HepG2 (cell line): ENCODE measurements around the gene AGRP. TPM values are rescaled to one million over a fixed set of nuclear protein-coding genes. Genes with fewer than 3 reads are reported as not detected.

Experiments
- AHR ChIP-seq: IDR thresholded peaks from 2 replicates; pipeline ENCODE4 v1.6.1; 2018; ENCODE audit warnings: missing genetic modification reagents, missing compliant biosample characterization
- ATM ChIP-seq: fragments of 450-650 bp; IDR thresholded peaks from 2 replicates; pipeline ENCODE4 v1.7.1; 2017; ENCODE audit warnings: mild to moderate bottlenecking, borderline replicate concordance
- FOSL1 ChIP-seq: sonication (generic); formaldehyde crosslinking; IDR thresholded peaks from 2 replicates; pipeline ENCODE4 v1.9.0; 2021; ENCODE audit warnings: missing genetic modification reagents, borderline replicate concordance
- HDAC1 ChIP-seq: sonication (generic); formaldehyde crosslinking; IDR thresholded peaks from 2 replicates; pipeline ENCODE4 v1.5.1; 2020; ENCODE audit warnings: mild to moderate bottlenecking, missing genetic modification reagents
- IKZF1 ChIP-seq: fragments of 450-650 bp; IDR thresholded peaks from 2 replicates; pipeline ENCODE4 v1.7.1; 2016
- POLR2A ChIP-seq, 2 experiments: IDR thresholded peaks; 2 replicates each; pipeline ENCODE4 v1.6.1; 2011; ENCODE audit warnings: low read depth in 2 of 2, low read length in 2 of 2, mild to moderate bottlenecking in 1 of 2, moderate library complexity in 1 of 2; ENCODE audit not compliant: insufficient read depth in 1 of 2
- RCOR2 ChIP-seq: IDR thresholded peaks from 2 replicates; pipeline ENCODE4 v1.6.1; 2016; ENCODE audit warnings: missing biosample characterization, missing genetic modification reagents
- REPIN1 ChIP-seq: sonication (generic); formaldehyde crosslinking; IDR thresholded peaks from 2 replicates; pipeline ENCODE4 v1.8.0; 2022; ENCODE audit warnings: missing genetic modification reagents, low read depth, mild to moderate bottlenecking, borderline replicate concordance
- SUZ12 ChIP-seq: fragments of 150-350 bp; IDR thresholded peaks from 2 replicates; pipeline ENCODE4 v1.6.1; 2014; ENCODE audit warnings: low read depth, low read length
- TOPORS ChIP-seq: sonication (generic); formaldehyde crosslinking; IDR thresholded peaks from 2 replicates; pipeline ENCODE4 v1.8.0; 2023; ENCODE audit warnings: mild to moderate bottlenecking, missing genetic modification reagents
- ZC3H13 ChIP-seq: sonication (generic); formaldehyde crosslinking; IDR thresholded peaks from 2 replicates; pipeline ENCODE4 v1.8.1; 2023; ENCODE audit warnings: mild to moderate bottlenecking, missing genetic modification reagents, moderate library complexity
- ZNF253 ChIP-seq: sonication (generic); formaldehyde crosslinking; IDR thresholded peaks from 2 replicates; pipeline ENCODE4 v1.8.0; 2022; ENCODE audit warnings: mild to moderate bottlenecking, missing genetic modification reagents, borderline replicate concordance
- ZNF383 ChIP-seq: sonication (generic); formaldehyde crosslinking; IDR thresholded peaks from 2 replicates; pipeline ENCODE4 v1.4.0; 2020; ENCODE audit warnings: missing genetic modification reagents, mild to moderate bottlenecking, borderline replicate concordance
- ZNF749 ChIP-seq: sonication (generic); formaldehyde crosslinking; IDR thresholded peaks from 2 replicates; pipeline ENCODE4 v1.8.0; 2022; ENCODE audit warnings: mild to moderate bottlenecking, missing genetic modification reagents, moderate library complexity, borderline replicate concordance
- polyA plus RNA-seq, 8 experiments: library from polyadenylated mRNA; depleted of rRNA in 3 of 8; stranded (reverse) in 7 of 8; unstranded in 1 of 8; fragments of >200 nt; fragmentation: Illumina TruSeq in 4 of 8; extraction: Trizol in 4 of 8; gene quantifications; 2 replicates each; pipeline versions ENCODE4 v1.2.1 to v1.2.3, GENCODE V29; 2011 to 2016; ENCODE audit warnings: low read depth in 4 of 8, missing spikeins in 1 of 8, mixed read lengths in 1 of 8; ENCODE audit not compliant: insufficient read depth in 1 of 8
- total RNA-seq, 5 experiments: library from RNA; depleted of rRNA; stranded (reverse); fragments of >200 nt; fragmentation: Illumina TruSeq; extraction: Trizol; gene quantifications; 2 replicates each; pipeline ENCODE4 v1.2.3, GENCODE V29; 2016; ENCODE audit warnings: low read depth in 1 of 5
- TF ChIP-seq, protein P1 (sequence below): IDR thresholded peaks from 2 replicates; pipeline ENCODE4 v1.6.1; 2016; ENCODE audit warnings: mild to moderate bottlenecking
- TF ChIP-seq, protein P2 (sequence below): sonication (generic); formaldehyde crosslinking; conservative IDR thresholded peaks from 2 replicates; pipeline ENCODE4 v1.8.0; 2022; ENCODE audit warnings: mild to moderate bottlenecking, moderate library complexity, missing genetic modification reagents
- TF ChIP-seq, protein P3 (sequence below): IDR thresholded peaks from 2 replicates; pipeline ENCODE4 v1.6.1; 2016; ENCODE audit warnings: missing compliant biosample characterization, missing genetic modification reagents, borderline replicate concordance
- TF ChIP-seq, protein P4 (sequence below): sonication (generic); formaldehyde crosslinking; IDR thresholded peaks from 2 replicates; pipeline ENCODE4 v1.4.0; 2020; ENCODE audit warnings: missing genetic modification reagents
- TF ChIP-seq, protein P5 (sequence below): sonication (generic); formaldehyde crosslinking; IDR thresholded peaks from 2 replicates; pipeline ENCODE4 v1.4.0; 2020; ENCODE audit warnings: missing genetic modification reagents, borderline replicate concordance
- TF ChIP-seq, protein P6 (sequence below): IDR thresholded peaks from 2 replicates; pipeline ENCODE4 v1.6.1; 2016

Gene AGRP
- total and polyA plus RNA-seq, 2 of the 13 experiments (the other 11 are each of a cell fraction or from before 2014, with no cell fraction given): not detected

DNA sequence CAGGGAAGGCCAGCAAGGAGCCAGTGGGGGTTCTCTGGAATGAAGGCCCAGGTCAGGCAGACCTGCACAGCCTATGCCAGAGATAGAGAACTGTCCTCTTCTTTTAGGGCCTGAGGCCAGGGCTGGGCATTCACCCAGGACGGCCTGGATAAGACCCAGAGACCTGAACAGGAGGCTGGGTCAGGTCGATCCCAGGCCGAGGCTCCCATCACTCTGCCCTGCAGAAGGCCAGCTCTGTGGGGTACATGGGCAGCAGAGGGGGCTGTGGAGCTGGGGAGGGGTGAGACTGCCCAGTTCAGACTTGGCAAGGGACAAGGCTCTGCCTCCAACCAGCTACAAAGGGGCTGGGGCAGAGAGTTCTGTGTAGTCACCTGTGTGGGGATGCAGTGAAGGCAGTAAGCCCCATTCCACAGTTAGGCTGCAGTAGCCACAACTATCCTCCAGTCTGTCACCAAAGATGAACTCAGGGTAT lies 37.9 kb downstream of the AGRP start (continued):
- TF ChIP-seq POLR2A (IDR thresholded peaks at IDR 0.05; ENCODE audit: insufficient read depth in 1 of 2, low read depth in 2 of 2, low read length in 2 of 2) (no peak), ZNF253 (no peak), AHR (CRISPR knock-in tag) (peak; percentile 22; the same call in 1 of the 2 replicates), ZNF383 (no peak), HDAC1 (CRISPR knock-in tag) (no peak), ATM (no peak), TOPORS (CRISPR knock-in tag) (no peak), REPIN1 (CRISPR knock-in tag) (no peak), SUZ12 (no peak), RCOR2 (no peak), ZNF749 (CRISPR knock-in tag) (no peak), FOSL1 (CRISPR knock-in tag) (no peak), ZC3H13 (CRISPR knock-in tag) (0 out of 2 replicates have a peak, but pooled peaks have one; percentile 26), IKZF1 (no peak)
- TF ChIP-seq, protein P1, sequence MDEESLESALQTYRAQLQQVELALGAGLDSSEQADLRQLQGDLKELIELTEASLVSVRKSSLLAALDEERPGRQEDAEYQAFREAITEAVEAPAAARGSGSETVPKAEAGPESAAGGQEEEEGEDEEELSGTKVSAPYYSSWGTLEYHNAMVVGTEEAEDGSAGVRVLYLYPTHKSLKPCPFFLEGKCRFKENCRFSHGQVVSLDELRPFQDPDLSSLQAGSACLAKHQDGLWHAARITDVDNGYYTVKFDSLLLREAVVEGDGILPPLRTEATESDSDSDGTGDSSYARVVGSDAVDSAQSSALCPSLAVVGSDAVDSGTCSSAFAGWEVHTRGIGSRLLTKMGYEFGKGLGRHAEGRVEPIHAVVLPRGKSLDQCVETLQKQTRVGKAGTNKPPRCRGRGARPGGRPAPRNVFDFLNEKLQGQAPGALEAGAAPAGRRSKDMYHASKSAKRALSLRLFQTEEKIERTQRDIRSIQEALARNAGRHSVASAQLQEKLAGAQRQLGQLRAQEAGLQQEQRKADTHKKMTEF (CRISPR knock-in tag): no peak
- TF ChIP-seq, protein P2, sequence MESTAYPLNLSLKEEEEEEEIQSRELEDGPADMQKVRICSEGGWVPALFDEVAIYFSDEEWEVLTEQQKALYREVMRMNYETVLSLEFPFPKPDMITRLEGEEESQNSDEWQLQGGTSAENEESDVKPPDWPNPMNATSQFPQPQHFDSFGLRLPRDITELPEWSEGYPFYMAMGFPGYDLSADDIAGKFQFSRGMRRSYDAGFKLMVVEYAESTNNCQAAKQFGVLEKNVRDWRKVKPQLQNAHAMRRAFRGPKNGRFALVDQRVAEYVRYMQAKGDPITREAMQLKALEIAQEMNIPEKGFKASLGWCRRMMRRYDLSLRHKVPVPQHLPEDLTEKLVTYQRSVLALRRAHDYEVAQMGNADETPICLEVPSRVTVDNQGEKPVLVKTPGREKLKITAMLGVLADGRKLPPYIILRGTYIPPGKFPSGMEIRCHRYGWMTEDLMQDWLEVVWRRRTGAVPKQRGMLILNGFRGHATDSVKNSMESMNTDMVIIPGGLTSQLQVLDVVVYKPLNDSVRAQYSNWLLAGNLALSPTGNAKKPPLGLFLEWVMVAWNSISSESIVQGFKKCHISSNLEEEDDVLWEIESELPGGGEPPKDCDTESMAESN (CRISPR knock-in tag): no peak
- TF ChIP-seq, protein P3, sequence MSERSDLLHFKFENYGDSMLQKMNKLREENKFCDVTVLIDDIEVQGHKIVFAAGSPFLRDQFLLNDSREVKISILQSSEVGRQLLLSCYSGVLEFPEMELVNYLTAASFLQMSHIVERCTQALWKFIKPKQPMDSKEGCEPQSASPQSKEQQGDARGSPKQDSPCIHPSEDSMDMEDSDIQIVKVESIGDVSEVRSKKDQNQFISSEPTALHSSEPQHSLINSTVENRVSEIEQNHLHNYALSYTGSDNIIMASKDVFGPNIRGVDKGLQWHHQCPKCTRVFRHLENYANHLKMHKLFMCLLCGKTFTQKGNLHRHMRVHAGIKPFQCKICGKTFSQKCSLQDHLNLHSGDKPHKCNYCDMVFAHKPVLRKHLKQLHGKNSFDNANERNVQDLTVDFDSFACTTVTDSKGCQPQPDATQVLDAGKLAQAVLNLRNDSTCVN: no peak
- TF ChIP-seq, protein P4, sequence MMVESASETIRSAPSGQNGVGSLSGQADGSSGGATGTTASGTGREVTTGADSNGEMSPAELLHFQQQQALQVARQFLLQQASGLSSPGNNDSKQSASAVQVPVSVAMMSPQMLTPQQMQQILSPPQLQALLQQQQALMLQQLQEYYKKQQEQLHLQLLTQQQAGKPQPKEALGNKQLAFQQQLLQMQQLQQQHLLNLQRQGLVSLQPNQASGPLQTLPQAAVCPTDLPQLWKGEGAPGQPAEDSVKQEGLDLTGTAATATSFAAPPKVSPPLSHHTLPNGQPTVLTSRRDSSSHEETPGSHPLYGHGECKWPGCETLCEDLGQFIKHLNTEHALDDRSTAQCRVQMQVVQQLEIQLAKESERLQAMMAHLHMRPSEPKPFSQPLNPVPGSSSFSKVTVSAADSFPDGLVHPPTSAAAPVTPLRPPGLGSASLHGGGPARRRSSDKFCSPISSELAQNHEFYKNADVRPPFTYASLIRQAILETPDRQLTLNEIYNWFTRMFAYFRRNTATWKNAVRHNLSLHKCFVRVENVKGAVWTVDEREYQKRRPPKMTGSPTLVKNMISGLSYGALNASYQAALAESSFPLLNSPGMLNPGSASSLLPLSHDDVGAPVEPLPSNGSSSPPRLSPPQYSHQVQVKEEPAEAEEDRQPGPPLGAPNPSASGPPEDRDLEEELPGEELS (CRISPR knock-in tag): no peak
- TF ChIP-seq, protein P5, sequence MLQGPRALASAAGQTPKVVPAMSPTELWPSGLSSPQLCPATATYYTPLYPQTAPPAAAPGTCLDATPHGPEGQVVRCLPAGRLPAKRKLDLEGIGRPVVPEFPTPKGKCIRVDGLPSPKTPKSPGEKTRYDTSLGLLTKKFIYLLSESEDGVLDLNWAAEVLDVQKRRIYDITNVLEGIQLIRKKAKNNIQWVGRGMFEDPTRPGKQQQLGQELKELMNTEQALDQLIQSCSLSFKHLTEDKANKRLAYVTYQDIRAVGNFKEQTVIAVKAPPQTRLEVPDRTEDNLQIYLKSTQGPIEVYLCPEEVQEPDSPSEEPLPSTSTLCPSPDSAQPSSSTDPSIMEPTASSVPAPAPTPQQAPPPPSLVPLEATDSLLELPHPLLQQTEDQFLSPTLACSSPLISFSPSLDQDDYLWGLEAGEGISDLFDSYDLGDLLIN: no peak
- TF ChIP-seq, protein P6, sequence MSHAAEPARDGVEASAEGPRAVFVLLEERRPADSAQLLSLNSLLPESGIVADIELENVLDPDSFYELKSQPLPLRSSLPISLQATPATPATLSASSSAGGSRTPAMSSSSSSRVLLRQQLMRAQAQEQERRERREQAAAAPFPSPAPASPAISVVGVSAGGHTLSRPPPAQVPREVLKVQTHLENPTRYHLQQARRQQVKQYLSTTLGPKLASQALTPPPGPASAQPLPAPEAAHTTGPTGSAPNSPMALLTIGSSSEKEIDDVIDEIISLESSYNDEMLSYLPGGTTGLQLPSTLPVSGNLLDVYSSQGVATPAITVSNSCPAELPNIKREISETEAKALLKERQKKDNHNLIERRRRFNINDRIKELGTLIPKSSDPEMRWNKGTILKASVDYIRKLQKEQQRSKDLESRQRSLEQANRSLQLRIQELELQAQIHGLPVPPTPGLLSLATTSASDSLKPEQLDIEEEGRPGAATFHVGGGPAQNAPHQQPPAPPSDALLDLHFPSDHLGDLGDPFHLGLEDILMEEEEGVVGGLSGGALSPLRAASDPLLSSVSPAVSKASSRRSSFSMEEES (CRISPR knock-in tag): no peak
